ENCODE data around the gene ABCB8. TPM values are rescaled to one million over a fixed set of nuclear protein-coding genes. Genes with fewer than 3 reads are reported as not detected.

ABCB8 gene
- total and polyA plus RNA-seq, 2 of the 8 experiments (the other 6 are each of a cell fraction or from before 2014, with no cell fraction given), result 17.7 to 27.0 TPM

DNA sequence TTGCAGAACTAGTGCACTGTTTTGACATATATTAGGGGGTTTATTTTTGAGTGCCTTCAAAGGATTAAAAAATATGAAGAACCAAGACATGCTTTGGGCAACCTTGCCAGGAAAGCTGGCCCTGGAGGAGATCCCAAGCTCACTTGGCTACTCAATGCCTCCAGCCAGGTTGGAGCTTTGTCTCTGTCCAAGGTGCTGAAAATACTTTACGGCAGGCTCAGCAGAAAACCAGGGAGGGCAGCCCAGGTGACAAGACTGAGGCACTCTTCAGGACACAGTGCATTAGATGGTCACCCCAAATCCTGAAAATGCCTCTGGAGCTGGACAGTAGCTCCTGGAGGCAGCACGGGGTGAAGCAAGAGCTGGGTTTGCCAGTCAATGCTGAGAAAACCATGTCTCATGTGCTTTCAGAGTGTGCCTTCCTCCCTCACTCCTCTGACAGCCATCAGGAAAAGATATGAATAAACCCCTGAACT is 44.3 kb upstream of the ABCB8 start:
- no peaks in the 10 kb centered on the region for H3K79me1 ChIP-seq (ENCODE audit: low read depth, low read length)
- FAIRE-seq (peak; percentile 93), DNase-seq (ENCODE audit: low read depth in 1 of 2, low spot score in 2 of 2) (peak in 1 of 2 experiments; percentile 78)
- peaks cover 0 to 2% of the 10 kb centered on the region in 2 experiments for H4K20me1 ChIP-seq (replicated peaks in 1 of 2; ENCODE audit: control insufficient read depth in 1 of 2, insufficient read depth in 2 of 2, low read length in 2 of 2)
- no peak overlapping the region for H2BK20ac ChIP-seq (ENCODE audit: low read length)
- H2BK12ac ChIP-seq (ENCODE audit: low read depth, low read length), result no peak overlapping the region
- no peaks in the 10 kb centered on the region for H3K36me3 ChIP-seq (ENCODE audit: control insufficient read depth in 2 of 4, insufficient read depth in 4 of 4, low read length in 3 of 4)
- H2BK15ac ChIP-seq (ENCODE audit: low read length), result no peak overlapping the region
- H3K4me2 ChIP-seq (ENCODE audit: insufficient read depth in 1 of 2, low read depth in 2 of 2, low read length in 2 of 2), result no peak overlapping the region
- CTCF ChIA-PET (ENCODE audit: partially characterized antibody), result interaction anchor here (0.6 to 27.0 kb wide), 20 partner anchors 11 to 204 kb away, joined by 3 to 797 read pairs (median 6); partner anchors contain the start of gene ABCB8
- H3K9me3 ChIP-seq (ENCODE audit: insufficient read depth in 2 of 2, low read depth in 1 of 2, low read length in 1 of 2), result no peaks in the 10 kb centered on the region
- H2BK120ac ChIP-seq (replicated peaks; ENCODE audit: low read depth, low read length), result no peak overlapping the region
- POLR2A ChIA-PET (ENCODE audit: partially characterized antibody), result interaction anchor here (0.9 to 1.4 kb wide), 4 partner anchors 11 to 17 kb away, joined by 3 read pairs; no protein-coding TSS in a partner anchor
- no peaks in the 10 kb centered on the region for H3K79me2 ChIP-seq (ENCODE audit: control insufficient read depth in 1 of 2, insufficient read depth in 2 of 2, low read length in 2 of 2)
- H3K56ac ChIP-seq (replicated peaks; ENCODE audit: insufficient read length, low read depth, low read length), result no peak overlapping the region
- 32% methylated on average over 2 of the region's 2 CpGs; no CpG with 5 or more reads in 1 of the 2 experiments for WGBS, 2 experiments (ENCODE audit: extremely low coverage in 1 of 2, insufficient coverage in 1 of 2, insufficient read length in 1 of 2, insufficient replicate concordance in 2 of 2, low coverage in 1 of 2, low lambda C conversion rate in 2 of 2, missing lambda C conversion rate in 1 of 2)
- no peak overlapping the region for H2AK5ac ChIP-seq (ENCODE audit: low read depth, low read length)
- H3K23me2 ChIP-seq (ENCODE audit: low read depth, low read length), result peaks cover 2% of the 10 kb centered on the region; the same call in 1 of the 2 replicates
- no peak overlapping the region for H3K9ac ChIP-seq (replicated peaks in 1 of 4; ENCODE audit: extremely low read depth in 1 of 4, low read depth in 3 of 4, low read length in 3 of 4)
- H4K91ac ChIP-seq (replicated peaks; ENCODE audit: insufficient read length, low read length), result no peak overlapping the region
- no peak overlapping the region for H4K5ac ChIP-seq (ENCODE audit: insufficient read length, low read depth, low read length)
- no peak overlapping the region for H3K4me3 ChIP-seq (ENCODE audit: extremely low read depth in 1 of 4, insufficient read depth in 2 of 4, low read depth in 3 of 4, low read length in 4 of 4)
- H3K23ac ChIP-seq (ENCODE audit: insufficient read length), result no peak overlapping the region
- TF ChIP-seq JUND (IDR thresholded peaks at IDR 0.05; ENCODE audit: low read length), result no peak
- peak; percentile 86 to 89 for TF ChIP-seq SIN3A (conservative IDR thresholded peaks at IDR 0.05 in 1 of 2, IDR thresholded peaks at IDR 0.05 in 1 of 2; ENCODE audit: low read depth in 1 of 2, low read length in 2 of 2)
- TF ChIP-seq CTBP2 (IDR thresholded peaks at IDR 0.05; ENCODE audit: borderline replicate concordance, insufficient read depth, insufficient read length, low read length), result no peak
- peak; percentile 63; the same call in 1 of the 2 replicates for TF ChIP-seq MAFK (IDR thresholded peaks at IDR 0.05; ENCODE audit: low read depth, low read length)
- H3K4ac ChIP-seq (replicated peaks; ENCODE audit: insufficient read length, low read depth, low read length), result no peak overlapping the region
- H2BK5ac ChIP-seq (ENCODE audit: low read depth, low read length), result no peak overlapping the region
- H2AFZ ChIP-seq (ENCODE audit: low read length), result no peak overlapping the region
- no peak overlapping the region for H4K8ac ChIP-seq (ENCODE audit: extremely low read depth, insufficient read depth, low read length)
- no peak overlapping the region for H3K27ac ChIP-seq (ENCODE audit: low read depth, low read length)
- H3K4me1 ChIP-seq (replicated peaks in 1 of 4; ENCODE audit: control insufficient read depth in 3 of 4, insufficient read depth in 4 of 4, low read length in 3 of 4), result peaks cover 6 to 22% (median 14%) of the 10 kb centered on the region in 4 experiments
- peaks cover 0 to 16% (median 9%) of the 10 kb centered on the region in 4 experiments; a peak in 6 of 7 replicates for H3K27me3 ChIP-seq (replicated peaks in 1 of 4; ENCODE audit: control insufficient read depth in 3 of 4, extremely low read depth in 1 of 4, insufficient read depth in 3 of 4, low read length in 3 of 4)
- H3K18ac ChIP-seq (ENCODE audit: extremely low read depth, low read length), result no peak overlapping the region
- no peak overlapping the region for H3K14ac ChIP-seq (ENCODE audit: insufficient read length)
